Type B pancreatic cell (in vitro differentiated cells): ENCODE data around the gene TPRN. TPM values are rescaled to one million over a fixed set of nuclear protein-coding genes. Genes with fewer than 3 reads are reported as not detected.
A peak's percentile ranks its signal among the peaks of the same experiment; 100 is the strongest.

Experiments used
- DNase-seq: peaks from one replicate; pipeline ENCODE4 v3.0.0; 2021; ENCODE audit warnings: mixed read lengths; ENCODE audit not compliant: unreplicated experiment; ENCODE audit errors: extremely low spot score
- H3K27ac Mint-ChIP-seq: 2 replicates; pipeline ENCODE4 v1.8.0; 2021; ENCODE audit warnings: mild to moderate bottlenecking, mixed read lengths
- H3K27me3 Mint-ChIP-seq: 2 replicates; pipeline ENCODE4 v1.8.0; 2021; ENCODE audit warnings: mixed read lengths
- H3K36me3 Mint-ChIP-seq: 2 replicates; pipeline ENCODE4 v1.8.0; 2021; ENCODE audit warnings: mixed read lengths
- H3K4me1 Mint-ChIP-seq: one replicate; pipeline ENCODE4 v1.8.0; 2021; ENCODE audit warnings: mixed read lengths; ENCODE audit not compliant: unreplicated experiment
- H3K4me3 Mint-ChIP-seq: 2 replicates; pipeline ENCODE4 v1.8.0; 2021; ENCODE audit warnings: mild to moderate bottlenecking, mixed read lengths
- H3K9me3 Mint-ChIP-seq: 2 replicates; pipeline ENCODE4 v1.8.0; 2021; ENCODE audit warnings: mixed read lengths
- total RNA-seq: library from RNA; stranded (reverse); gene quantifications from 2 replicates; pipeline ENCODE4 v1.2.1, GENCODE V29; 2021; ENCODE audit warnings: low replicate concordance
- TF ChIP-seq, protein P1 (sequence below): fragments of 200-600 bp; sonication (generic); conservative IDR thresholded peaks from 2 replicates; pipeline ENCODE4 v1.5.0; 2021; ENCODE audit warnings: antibody characterized with exemption, mild to moderate bottlenecking

TPRN gene
- total RNA-seq, 1 donor from 2014 or later = 24.1 TPM

DNA sequence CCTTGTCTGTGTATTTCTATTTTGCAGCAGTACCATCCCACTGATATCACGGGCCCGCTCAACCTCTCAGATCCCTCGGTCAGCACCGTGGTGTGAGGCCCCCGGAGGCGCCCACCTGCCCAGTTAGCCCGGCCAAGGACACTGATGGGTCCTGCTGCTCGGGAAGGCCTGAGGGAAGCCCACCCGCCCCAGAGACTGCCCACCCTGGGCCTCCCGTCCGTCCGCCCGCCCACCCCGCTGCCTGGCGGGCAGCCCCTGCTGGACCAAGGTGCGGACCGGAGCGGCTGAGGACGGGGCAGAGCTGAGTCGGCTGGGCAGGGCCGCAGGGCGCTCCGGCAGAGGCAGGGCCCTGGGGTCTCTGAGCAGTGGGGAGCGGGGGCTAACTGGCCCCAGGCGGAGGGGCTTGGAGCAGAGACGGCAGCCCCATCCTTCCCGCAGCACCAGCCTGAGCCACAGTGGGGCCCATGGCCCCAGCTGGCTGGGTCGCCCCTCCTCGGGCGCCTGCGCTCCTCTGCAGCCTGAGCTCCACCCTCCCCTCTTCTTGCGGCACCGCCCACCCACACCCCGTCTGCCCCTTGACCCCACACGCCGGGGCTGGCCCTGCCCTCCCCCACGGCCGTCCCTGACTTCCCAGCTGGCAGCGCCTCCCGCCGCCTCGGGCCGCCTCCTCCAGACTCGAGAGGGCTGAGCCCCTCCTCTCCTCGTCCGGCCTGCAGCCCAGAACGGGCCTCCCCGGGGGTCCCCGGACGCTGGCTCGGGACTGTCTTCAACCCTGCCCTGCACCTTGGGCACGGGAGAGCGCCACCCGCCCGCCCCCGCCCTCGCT lies 32.6 kb downstream of the TPRN start:
- H3K27me3 Mint-ChIP-seq = peaks cover 51% of the 10 kb centered on the region

DNA sequence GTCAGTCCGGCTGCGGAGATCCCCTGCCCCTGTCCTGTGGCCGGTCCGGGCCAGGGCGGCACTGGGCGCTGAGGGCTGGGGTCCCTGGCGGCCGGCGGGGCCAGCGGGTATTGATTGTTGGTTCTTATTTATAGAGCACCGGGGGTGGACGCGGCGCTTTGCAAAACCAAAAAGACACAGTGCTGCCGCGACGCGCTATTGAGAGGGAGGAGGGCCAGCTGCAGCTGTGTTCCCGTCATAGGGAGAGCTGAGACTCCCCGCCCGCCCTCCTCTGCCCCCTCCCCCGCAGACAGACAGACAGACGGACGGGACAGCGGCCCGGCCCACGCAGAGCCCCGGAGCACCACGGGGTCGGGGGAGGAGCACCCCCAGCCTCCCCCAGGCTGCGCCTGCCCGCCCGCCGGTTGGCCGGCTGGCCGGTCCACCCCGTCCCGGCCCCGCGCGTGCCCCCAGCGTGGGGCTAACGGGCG lies 33.2 kb downstream of the TPRN start:
- H3K27me3 Mint-ChIP-seq = peaks cover 55% of the 10 kb centered on the region
- H3K4me1 Mint-ChIP-seq = no peaks in the 10 kb centered on the region
- no peaks in the 10 kb centered on the region for H3K36me3 Mint-ChIP-seq
- DNase-seq = no peak
- TF ChIP-seq, protein P1, sequence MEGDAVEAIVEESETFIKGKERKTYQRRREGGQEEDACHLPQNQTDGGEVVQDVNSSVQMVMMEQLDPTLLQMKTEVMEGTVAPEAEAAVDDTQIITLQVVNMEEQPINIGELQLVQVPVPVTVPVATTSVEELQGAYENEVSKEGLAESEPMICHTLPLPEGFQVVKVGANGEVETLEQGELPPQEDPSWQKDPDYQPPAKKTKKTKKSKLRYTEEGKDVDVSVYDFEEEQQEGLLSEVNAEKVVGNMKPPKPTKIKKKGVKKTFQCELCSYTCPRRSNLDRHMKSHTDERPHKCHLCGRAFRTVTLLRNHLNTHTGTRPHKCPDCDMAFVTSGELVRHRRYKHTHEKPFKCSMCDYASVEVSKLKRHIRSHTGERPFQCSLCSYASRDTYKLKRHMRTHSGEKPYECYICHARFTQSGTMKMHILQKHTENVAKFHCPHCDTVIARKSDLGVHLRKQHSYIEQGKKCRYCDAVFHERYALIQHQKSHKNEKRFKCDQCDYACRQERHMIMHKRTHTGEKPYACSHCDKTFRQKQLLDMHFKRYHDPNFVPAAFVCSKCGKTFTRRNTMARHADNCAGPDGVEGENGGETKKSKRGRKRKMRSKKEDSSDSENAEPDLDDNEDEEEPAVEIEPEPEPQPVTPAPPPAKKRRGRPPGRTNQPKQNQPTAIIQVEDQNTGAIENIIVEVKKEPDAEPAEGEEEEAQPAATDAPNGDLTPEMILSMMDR = no peak
- H3K4me3 Mint-ChIP-seq = no peak overlapping the region
- no peaks in the 10 kb centered on the region for H3K9me3 Mint-ChIP-seq
- no peak overlapping the region for H3K27ac Mint-ChIP-seq

More for the DNA sequence above, 32.6 kb downstream of the TPRN start:
- Mint-ChIP-seq H3K9me3 (no peaks in the 10 kb centered on the region), H3K4me3 (peak overlapping the region; percentile 51), H3K36me3 (no peaks in the 10 kb centered on the region), H3K27ac (no peak overlapping the region), H3K4me1 (no peaks in the 10 kb centered on the region)
- no peak for DNase-seq
- TF ChIP-seq, protein P1 = no peak

DNA sequence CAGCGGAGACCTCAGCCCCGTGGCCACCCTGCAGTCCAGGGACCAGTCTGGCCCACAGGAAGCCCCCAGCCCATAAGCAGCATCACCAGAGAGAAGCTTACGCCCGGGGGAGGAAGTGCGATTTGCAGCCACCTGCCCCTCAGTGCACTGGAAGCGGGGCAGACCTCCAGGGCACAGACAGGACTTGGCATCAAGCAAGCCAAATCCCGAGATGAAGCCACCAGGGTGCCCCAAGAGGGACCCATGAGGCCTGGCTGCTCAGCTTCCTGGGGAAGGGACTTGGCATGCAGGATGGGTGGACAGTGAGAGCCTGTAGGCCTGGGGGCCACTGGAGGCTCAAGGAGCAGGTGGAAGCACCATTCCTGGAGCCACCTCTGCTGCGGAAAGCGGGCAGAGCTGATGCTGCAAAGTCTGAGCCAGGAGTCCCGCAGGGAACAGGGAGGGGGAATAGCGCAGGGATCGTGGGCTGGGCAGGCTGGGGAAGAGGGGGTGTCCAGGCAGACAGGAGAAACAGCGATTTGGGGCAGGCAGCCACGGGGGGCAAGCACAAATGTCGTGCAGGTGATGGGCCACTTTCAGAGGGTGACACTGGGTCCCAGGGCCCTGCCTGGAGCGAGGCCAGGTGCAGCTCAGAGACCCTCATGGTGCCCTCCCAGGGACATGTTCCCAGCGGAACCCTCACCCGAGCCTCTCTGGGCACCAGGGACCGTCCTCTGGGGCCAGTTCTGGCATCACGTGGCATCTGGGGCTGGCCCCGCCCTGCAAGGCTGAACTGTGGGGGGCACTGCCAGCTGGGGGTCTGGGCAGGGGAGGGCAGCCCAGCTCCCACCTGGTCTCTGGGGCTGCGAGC lies 33.9 kb downstream of the TPRN start:
- TF ChIP-seq, protein P1 = no peak
- no peaks in the 10 kb centered on the region for H3K4me1 Mint-ChIP-seq
- no peak overlapping the region for H3K27ac Mint-ChIP-seq
- H3K9me3 Mint-ChIP-seq = no peaks in the 10 kb centered on the region
- no peak overlapping the region for H3K4me3 Mint-ChIP-seq
- peaks cover 58% of the 10 kb centered on the region for H3K27me3 Mint-ChIP-seq
- no peak for DNase-seq
- H3K36me3 Mint-ChIP-seq = no peaks in the 10 kb centered on the region

DNA sequence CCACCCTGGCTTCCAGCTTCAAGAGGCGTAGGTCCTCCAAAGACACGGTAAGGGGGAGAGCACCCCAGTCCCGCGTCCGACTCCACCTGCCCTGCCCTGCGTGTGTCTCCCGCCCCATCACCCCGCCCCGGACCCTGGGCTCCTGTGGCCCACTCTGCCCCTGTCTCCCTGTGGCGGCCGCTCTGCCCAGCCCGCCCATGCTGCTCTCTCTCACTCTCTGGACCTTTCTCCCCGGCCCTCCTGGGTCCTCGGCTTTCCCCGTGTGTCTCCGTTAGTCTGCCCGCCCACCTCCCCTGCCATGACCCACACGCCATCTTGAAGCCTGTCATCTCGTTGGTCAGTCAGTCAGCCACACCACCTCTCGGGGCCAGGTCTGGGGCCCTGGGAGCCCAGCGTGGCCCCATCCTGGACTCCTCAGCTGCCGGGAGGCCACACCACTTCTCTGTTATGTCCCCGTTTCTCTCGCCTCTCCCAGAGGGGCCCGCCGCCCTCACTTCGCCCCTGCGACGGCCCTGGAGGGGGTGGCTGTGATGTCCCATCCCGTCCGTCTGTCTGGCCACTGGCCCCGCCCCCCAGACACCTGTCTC lies 35.2 kb downstream of the TPRN start:
- no peaks in the 10 kb centered on the region for H3K4me1 Mint-ChIP-seq
- no peaks in the 10 kb centered on the region for H3K36me3 Mint-ChIP-seq
- TF ChIP-seq, protein P1 = no peak
- no peak overlapping the region for H3K27ac Mint-ChIP-seq
- no peak for DNase-seq
- H3K4me3 Mint-ChIP-seq = no peak overlapping the region
- H3K27me3 Mint-ChIP-seq = peaks cover 57% of the 10 kb centered on the region
- H3K9me3 Mint-ChIP-seq = no peaks in the 10 kb centered on the region

DNA sequence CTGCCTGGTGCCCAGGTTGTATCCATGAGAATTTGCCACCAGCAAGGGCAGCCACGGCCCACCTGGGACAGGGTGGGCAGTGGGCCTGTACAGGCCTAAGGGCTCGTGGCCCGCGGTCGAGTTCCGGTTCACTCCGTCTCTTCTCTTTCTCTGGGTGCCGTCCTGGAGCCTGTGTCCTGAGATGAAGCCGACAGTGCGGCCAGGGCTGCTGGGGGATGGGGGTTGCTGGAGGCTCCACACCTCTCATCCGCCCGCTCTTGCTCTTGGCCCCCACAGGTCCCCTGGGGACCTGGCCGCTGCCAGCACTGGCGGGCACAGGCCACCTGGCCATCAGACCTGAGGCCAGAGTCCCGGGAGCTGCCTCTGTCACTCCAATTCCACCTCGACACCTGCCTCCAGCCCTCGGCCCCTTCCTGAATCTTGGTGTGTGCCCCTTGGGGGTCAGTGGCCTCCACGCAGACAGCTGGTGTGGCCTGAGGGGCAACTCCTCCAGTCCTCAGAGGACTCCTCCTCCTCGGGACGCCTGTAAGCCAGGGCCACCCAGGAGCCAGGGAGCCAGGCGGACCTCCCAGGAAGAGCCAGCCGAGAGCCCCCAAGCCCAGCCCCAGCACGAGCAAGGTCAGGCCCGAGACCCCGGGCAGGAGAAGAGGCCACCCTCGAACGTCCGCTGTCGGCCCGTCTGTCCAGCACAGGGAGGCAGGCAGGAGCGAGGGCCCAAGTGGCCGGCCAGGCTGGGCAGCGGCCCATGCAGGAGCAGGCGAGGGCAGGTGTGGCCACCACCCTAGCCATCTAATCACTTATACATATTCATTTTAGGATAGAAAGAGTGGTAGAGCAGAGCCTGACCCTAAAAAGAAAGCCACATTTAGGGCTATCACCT lies 35.9 kb downstream of the TPRN start:
- Mint-ChIP-seq H3K36me3 (no peaks in the 10 kb centered on the region), H3K27ac (no peak overlapping the region), H3K4me3 (no peak overlapping the region), H3K4me1 (no peaks in the 10 kb centered on the region), H3K9me3 (no peaks in the 10 kb centered on the region), H3K27me3 (peaks cover 60% of the 10 kb centered on the region)
- TF ChIP-seq, protein P1 = no peak
- no peak for DNase-seq
